ENCODE results near the gene SMYD3. TPM values are rescaled to one million over a fixed set of nuclear protein-coding genes. Genes with fewer than 3 reads are reported as not detected.

The SMYD3 gene
- total RNA-seq, 1 experiment from 2014 or later, result 44.5 TPM

DNA sequence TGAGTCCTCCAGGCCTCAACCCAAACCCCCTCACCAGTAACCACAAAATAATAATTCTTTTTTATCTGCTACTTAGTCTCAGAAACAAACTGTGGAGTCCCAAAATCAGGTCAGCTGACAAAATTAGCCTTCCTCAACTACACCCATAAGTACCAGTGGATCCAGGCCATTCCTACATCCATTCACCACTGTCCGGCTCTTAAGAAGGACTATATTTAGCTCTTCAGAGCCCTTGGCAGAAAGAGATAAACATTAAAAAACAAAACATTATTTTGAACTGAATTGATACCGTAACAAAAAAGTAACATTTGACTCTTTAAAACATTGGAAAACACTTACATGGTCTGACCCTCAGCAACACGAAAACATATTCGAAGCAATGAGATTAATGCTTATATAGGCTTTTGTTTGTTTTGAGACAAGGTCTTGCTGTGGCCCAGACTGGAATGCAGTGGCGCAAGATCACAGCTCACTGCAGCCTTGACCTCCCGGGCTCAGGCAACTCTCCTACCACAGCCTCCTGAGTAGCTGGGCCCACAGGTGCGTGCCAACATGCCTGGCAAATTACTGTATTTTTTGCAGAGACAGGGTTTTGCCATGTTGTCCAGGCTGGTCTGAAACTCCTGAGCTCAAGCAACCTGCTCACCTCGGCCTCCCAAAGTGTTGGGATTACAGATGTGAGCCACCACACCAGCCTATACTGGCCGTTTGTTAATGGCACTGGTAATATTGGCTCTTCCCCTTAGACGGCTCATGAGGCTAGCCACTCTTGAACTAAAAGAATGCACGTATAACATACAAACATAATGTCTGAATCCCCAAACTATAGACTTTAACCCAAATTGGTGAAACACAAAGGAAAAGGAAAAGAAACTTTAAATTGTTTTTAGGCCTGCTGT, 330.7 kb downstream of the SMYD3 start:
- DNase-seq (ENCODE audit: low spot score), result no peak

DNA sequence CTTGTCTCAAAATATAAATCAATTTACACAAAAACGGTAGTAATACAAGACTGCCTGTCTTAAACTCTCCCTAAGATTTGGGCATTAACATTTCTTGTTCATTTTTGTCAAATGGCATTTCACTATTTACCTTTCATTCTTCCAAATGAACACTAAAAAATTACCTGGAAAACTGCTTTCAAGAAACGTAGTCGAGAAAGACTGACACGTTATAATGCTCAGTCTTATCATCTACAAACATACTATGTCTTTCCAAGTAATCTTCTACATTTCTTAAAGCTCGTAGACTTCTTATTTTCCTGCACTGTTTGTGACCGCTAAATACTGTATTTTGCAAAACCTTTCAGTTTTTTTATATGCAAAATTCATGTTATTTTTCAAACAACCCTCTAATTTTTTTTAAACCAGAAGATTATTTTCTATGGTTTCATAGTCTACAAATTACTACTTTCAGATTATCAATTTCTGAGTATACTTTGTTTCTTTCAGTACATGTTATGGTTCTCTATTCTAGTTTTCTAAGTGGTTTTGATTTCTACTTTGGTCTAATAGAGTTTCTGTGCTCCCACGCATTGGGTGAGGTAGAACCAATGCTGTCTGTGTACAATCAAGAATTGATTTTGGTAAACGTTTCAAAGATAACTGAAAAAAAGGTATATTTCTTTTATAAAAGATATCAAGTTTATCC, 336.4 kb downstream of the SMYD3 start:
- no peak for DNase-seq (ENCODE audit: low spot score)

- DNase-seq (ENCODE audit: low spot score), result no peak
Observed at GRCh38 chr1:246169486-246169885, 337.6 kb downstream of the SMYD3 start.

GRCh38 chr1:246169019-246169418, 338.1 kb downstream of the SMYD3 start:
- no peak for DNase-seq (ENCODE audit: low spot score)

GRCh38 chr1:246166841-246167240, 340.2 kb downstream of the SMYD3 start:
- DNase-seq (ENCODE audit: low spot score), result no peak

- DNase-seq (ENCODE audit: low spot score), result no peak
Observed at GRCh38 chr1:246165826-246166709, 341.0 kb downstream of the SMYD3 start.

GRCh38 chr1:246164764-246165163, 342.3 kb downstream of the SMYD3 start:
- no peak for DNase-seq (ENCODE audit: low spot score)

- no peak for DNase-seq (ENCODE audit: low spot score)
Observed at GRCh38 chr1:246162560-246162959, 344.5 kb downstream of the SMYD3 start.

DNA sequence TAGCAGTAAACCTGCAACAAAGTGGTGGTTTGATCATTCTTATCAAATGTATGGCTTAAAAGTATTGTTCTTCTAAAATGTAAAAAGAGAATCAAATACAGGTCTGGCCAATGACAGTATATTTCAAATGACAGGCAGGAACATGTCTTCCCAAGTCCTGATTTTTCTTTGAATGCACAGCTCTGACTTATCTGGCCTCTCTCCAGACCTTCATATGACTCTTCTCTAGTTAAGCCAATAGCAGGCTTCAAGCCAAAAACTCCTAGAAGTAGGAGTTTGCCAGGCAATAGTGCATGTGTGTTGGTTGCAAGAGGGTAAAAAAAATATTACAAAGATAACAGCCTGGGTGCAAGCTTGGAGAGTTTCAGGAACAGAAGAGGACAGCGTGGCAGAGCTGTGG, 345.5 kb downstream of the SMYD3 start:
- DNase-seq (ENCODE audit: low spot score), result peak; percentile 52

GRCh38 chr1:246160905-246161304, 346.2 kb downstream of the SMYD3 start:
- DNase-seq (ENCODE audit: low spot score), result no peak

DNA sequence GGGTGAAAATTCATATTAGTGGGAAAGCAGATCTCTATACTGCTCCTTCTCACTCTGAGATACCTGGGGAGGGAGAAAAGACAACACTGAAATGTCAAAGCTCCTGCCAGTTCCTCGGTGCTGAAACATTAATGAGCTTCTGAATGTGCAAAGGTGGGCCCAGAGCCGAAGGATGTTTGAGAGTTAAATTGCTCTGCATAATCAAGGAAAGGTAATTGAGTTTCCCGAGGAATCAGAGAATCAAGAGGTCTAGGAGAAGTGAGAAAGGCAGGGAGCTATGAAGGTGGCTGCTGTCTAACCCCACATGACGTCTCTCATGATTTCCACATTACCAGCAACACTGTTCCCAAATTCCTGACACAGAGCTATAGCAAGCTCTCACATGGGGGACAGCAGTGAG, 346.7 kb downstream of the SMYD3 start:
- DNase-seq (ENCODE audit: low spot score), result no peak

DNA sequence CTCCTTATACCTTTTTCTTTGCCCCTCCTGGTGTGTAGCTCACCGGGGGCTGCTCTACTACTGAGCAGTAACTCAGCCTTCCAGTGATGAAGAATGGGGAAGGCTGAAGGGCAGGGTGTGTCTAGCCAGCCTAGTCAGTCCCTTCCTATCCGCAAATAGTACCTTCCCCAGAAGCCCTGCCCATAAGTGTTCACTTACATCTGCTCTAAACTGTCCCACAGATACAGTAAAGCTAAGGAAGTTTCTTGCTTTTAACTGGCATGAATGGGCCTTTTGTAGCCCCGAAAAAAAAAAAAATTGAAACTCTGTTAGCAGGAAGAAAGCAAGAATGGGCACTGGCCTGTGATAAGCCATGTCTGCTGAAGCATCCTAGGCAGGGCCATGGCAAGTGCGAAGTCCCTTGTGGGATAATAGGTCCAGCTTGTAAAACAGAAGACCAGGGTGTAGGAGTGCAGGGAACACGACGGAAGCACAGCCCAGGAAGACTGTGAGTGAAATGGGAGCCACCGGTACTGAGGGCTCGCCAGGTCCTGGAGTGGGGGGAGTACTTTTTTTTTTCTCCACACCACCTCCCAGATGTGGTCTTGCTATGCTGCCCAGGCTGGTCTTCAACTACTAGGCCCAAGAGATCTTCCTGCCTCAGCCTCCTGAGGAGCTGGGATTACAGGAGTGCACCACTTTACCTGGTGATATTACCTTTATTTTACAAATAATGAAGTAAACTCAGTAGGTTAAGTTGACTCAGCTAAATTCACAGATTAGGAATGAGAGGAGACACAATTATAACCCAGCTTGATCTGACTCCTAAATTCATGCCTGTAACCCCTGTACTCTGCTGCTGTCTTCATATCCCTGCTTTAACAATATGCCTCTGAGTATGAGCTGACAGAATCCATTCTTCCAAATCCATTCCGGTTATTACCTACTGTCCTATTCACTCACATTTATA, 347.5 kb downstream of the SMYD3 start:
- DNase-seq (ENCODE audit: low spot score), result no peak

GRCh38 chr1:246158131-246158530, 348.9 kb downstream of the SMYD3 start:
- no peak for DNase-seq (ENCODE audit: low spot score)

- no peak for DNase-seq (ENCODE audit: low spot score)
Observed at GRCh38 chr1:246157516-246157915, 349.6 kb downstream of the SMYD3 start.

DNA sequence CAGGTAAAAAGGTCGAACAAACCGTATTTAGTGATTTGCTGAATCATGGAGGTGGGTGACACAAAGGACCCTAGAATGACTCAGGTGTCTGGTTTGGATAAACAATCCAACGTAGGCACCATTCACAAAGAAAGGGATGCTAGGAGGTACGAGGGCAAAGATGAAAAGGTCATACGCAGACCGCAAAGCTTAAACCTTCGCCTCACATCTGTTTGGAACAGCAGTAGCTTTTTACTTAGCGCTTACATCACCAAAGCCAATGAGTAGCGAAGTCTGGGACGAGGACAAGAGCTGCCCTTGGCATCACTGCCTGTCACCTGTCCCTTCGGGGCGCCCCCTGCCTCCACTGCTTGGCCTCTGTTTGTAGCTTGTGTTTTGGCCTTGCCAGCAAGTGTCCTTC, 350.2 kb downstream of the SMYD3 start:
- no peak for DNase-seq (ENCODE audit: low spot score)

GRCh38 chr1:246155923-246156322, 351.2 kb downstream of the SMYD3 start:
- peak; percentile 55 for DNase-seq (ENCODE audit: low spot score)

DNA sequence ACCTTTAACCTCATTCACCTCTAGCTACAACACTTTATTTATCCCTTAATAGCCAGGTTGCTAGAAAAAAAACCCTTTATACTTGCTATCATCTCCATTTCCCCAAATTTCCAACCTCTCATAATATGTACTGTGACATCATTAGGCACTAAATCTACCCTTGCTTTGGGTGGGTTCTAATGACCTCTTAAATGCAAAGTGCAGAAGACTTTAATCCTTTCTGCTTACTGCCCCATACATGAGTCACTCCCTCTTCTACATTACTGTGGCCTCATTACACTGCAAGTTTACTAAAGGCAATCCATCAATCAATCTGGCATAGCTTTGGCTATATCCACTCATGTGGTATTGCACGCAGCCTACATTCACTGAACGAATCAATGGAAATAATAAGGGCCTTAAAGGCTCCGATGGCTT, 353.3 kb downstream of the SMYD3 start:
- DNase-seq (ENCODE audit: low spot score), result peak; percentile 47

DNA sequence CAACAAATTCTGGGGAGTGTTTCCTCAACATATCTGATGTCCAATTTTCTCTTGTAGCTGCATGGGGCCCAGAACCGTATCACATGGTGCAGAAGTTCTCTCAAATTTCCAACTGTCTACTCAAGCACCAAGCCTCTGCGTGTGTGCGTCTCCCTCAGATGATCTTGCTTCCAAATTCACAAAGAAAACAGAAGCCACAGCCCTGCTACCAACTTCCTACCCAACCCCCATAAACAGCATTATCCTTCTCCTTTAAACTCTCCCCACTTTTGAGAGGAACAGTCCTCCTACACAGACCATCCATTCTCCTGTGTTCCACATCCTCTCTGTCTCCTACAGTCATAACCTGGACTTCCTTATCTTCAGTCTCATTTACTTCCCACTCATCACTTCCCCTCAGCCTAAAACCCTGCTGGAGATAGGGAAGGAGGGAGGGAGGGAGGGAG, 354.1 kb downstream of the SMYD3 start:
- no peak for DNase-seq (ENCODE audit: low spot score)

DNA sequence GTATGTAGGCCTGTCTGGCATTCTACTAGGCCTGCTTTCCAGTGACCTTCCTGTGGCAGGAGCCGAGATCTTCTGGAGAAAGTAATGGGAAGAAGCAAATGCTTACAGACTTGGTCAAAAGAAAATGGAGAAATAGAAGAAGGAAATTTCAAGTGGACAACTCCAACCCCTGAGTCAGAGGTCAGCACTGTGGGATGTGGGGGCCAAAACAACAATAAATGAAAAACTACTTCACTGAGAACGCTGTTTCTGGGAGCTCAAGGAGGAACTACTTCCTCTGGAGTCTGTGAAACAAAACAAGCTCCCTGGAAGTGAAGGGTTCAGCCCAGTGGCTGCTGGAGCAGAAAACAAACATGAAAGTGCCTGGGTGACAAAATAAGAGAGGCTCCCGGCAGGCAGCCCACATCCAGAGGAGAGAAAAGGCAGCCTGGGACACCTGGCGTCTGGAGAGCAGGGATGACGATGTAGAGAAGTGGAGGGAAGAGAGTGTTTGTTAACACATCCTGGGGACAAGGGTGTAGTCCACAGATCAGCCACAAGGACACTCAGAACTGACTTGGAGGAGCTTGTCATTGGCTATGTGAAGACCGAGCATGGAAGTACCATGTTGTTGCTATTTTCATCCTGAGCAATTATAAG, 355.2 kb downstream of the SMYD3 start:
- DNase-seq (ENCODE audit: low spot score), result no peak

GRCh38 chr1:246149543-246149942, 357.5 kb downstream of the SMYD3 start:
- no peak for DNase-seq (ENCODE audit: low spot score)

Data from A172 (cell line).